Gastroesophageal sphincter (tissue), 3 donors: ENCODE results near the gene AGBL3.

ENCODE experiments used
- EP300 ChIP-seq: sonication (generic); formaldehyde crosslinking; IDR thresholded peaks from one replicate; pipeline ENCODE4 v1.6.1; 2017; ENCODE audit warnings: antibody characterized with exemption, mild to moderate bottlenecking
- POLR2A ChIP-seq, 2 donors: fragments of 450-650 bp; IDR thresholded peaks; one replicate each; pipeline ENCODE4 v1.6.1; 2017; ENCODE audit warnings: antibody characterized with exemption in 2 of 2, mild to moderate bottlenecking in 2 of 2, moderate library complexity in 1 of 2
- POLR2AphosphoS5 ChIP-seq: sonication (generic); formaldehyde crosslinking; IDR thresholded peaks from one replicate; pipeline ENCODE4 v1.6.1; 2017; ENCODE audit warnings: antibody characterized with exemption
- TF ChIP-seq, protein P1 (sequence below), 4 experiments: fragments of 200-600 bp in 2 of 4; fragments of 450-650 bp in 2 of 4; sonication (generic) in 1 of 4; IDR thresholded peaks; one replicate each; pipeline ENCODE4 v1.5.1; 2017 to 2019; ENCODE audit warnings: antibody characterized with exemption in 4 of 4, mild to moderate bottlenecking in 2 of 4, moderate library complexity in 2 of 4

DNA sequence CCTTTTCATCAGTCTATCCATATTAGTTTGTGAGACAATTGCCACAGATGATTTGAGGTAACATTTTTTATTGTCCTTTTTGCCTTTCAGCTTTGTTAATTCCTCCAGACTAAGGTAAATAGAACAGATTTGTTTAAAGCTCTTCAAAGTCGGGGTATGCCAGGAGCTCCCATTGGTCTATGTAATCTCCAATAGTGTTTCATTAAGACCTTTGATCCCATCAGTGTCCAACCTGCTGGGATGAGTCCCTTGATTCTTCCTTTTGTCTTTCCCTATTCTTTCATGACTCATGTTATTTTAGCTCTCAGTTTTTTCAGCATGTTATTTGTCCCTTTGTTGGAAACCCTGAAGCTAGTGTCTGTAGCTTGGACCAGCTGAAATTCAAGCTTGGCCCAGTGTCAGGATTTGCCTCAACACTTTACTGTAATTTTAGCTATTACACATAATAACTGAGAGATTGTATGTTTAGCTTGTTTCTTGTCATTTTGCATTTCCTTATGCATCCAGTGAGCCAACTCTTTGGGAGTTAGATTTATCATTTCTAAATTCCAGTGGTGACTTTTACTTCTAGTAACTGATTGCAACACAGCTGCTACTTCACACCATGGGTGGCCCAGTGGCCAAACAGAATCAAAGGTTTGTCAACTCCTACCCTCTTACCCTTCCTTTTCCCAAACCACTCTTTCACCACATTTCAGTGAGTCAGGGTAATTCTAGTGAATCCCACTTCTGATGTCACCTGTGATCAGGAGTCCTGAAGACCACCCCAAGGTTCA lies 15.3 kb downstream of the AGBL3 start:
- TF ChIP-seq POLR2AphosphoS5 (no peak), POLR2A (IDR thresholded peaks at IDR 0.05) (no peak), EP300 (no peak)
- TF ChIP-seq, protein P1, sequence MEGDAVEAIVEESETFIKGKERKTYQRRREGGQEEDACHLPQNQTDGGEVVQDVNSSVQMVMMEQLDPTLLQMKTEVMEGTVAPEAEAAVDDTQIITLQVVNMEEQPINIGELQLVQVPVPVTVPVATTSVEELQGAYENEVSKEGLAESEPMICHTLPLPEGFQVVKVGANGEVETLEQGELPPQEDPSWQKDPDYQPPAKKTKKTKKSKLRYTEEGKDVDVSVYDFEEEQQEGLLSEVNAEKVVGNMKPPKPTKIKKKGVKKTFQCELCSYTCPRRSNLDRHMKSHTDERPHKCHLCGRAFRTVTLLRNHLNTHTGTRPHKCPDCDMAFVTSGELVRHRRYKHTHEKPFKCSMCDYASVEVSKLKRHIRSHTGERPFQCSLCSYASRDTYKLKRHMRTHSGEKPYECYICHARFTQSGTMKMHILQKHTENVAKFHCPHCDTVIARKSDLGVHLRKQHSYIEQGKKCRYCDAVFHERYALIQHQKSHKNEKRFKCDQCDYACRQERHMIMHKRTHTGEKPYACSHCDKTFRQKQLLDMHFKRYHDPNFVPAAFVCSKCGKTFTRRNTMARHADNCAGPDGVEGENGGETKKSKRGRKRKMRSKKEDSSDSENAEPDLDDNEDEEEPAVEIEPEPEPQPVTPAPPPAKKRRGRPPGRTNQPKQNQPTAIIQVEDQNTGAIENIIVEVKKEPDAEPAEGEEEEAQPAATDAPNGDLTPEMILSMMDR (IDR thresholded peaks at IDR 0.05) = no peak
